Stimulated activated CD4-positive, alpha-beta T cell treated with anti-CD3 and anti-CD28 coated beads, Interleukin-1b, Interleukin-23, amount 100 ng/mL, for 1 hour (primary cell): Measurements from ENCODE around the gene RPTOR.

Source experiments
- DNase-seq, 2 donors: peaks; one replicate each; pipeline ENCODE4 v3.0.0-alpha.2; 2020; ENCODE audit warnings: low read depth in 2 of 2

Gene RPTOR

DNA sequence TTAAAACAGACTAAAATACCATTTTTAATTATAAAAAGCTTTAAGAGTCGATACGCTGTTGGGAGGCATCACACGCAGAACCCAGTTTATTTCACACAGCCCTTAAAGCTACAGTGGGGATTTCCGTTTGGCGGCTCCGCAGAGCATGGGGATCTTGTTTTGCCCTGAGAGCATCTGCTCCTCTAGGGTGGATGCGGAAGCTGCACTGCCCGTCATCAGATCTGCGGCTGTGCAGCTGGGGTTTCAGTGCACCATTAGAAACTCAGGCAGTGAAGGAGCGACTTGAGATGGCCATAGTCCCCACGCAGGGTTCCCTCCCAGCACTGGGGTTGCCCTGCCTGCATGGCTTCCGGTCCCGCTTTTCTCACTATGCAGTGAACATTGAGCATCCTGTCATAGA lies 384.8 kb downstream of the RPTOR start:
- DNase-seq = no peak

GRCh38 chr17:80930335-80931279 lies 386.0 kb downstream of the RPTOR start:
- DNase-seq = no peak

DNA sequence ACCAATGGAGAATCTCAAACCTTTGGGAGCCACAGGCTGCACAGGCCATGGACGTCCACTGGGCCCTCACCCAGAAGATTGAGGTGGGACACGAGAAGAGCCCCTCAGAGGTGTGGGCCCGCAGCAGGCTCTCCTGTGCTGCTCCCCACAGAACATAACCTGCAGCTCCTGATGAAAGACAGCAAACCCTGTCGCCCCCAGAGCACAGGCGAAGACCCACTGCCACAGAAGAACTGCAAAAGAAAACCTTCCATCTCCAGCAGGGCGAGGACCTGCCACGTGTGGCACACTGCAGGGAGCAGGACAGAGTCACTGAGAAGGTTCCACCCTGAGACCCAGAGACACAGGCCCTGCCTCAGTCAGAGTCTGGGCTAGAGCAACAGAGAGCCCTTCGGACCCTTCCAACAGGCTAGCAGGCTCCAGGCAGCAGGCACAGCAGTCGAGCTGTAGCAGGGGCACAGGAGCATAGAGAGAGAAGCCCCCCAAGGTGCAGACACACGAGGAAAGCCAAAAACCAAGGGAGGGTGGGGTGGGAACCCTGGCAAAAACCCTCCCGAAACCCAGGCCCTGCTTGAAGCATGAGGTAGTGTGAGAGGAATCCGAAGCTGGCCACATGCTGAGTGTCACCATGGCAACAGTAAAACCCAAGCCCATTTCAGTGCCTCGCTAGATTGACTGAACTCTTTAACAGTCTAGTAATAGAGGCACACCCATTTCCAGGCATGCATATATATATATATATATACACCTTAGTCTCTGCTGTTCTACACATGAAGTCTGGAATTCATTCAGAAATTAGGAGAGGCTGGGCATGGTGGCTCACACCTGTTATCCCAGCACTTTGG lies 387.0 kb downstream of the RPTOR start:
- DNase-seq = no peak

- DNase-seq = no peak
Observed at GRCh38 chr17:80935526-80935925, 390.9 kb downstream of the RPTOR start.

GRCh38 chr17:80936218-80936617 lies 391.6 kb downstream of the RPTOR start:
- DNase-seq = no peak

DNA sequence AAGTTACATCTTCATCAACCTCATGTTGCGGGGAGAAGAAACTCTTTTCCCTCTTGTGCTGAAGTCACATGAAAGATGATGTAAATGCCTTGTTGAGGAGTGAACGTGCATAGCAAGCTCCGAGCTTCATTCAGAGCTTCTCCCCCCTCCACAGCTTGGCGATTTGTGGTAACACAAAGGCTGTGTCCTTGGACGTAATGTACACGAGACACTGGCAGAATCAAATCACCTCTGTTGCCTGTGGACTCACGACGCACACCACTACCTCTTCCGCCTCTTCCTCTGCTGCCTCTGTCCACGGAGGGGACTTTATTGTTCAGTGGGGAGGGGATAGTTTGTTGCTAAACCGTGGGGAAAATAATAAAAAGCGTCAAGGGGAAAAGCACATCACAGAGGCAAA lies 392.1 kb downstream of the RPTOR start:
- DNase-seq = no peak

DNA sequence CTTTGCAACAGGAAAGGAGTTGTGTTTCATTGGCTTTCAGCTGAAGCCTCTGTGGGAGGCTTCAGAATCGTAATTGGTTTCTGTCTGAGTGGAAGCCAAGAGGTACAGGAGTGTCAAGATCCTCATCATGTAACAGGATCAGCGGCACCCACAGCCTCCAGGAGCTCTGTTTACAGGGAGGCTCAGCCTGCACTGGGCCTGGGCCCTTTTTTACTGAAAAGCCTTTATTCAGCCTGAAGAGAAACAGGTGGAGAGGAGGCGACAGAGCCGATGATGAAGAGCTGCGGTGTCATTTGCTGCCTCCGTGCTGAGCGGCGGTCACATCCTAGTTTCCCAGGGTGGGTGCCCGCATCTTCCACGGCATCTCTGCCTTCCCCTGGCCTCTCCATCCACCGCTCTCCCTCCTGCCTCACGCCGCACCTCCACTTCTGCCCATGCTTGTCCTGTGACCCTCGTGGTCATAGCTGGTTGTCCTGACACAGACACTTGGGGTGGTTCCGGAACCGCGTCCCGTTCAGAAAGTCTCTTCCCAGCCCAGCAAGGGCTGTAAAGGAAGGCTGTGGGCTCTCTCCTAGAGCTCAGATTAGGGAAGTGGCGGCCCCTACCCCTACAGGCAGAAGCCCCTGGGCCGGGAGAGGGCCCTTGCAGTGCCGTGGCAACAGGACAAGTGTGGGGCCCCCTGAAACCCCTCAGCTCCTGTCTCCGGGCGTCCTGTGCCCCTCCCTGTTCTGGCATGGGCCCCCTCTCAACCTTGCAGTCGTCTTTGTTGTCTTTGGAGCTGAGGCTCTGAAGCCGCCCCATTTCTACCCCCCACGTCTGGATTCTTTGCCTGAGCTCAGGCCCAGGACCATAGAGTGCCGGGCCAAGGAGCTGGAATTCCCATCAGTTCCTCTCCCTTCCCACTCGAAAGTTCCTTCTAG lies 393.1 kb downstream of the RPTOR start:
- DNase-seq = no peak

DNA sequence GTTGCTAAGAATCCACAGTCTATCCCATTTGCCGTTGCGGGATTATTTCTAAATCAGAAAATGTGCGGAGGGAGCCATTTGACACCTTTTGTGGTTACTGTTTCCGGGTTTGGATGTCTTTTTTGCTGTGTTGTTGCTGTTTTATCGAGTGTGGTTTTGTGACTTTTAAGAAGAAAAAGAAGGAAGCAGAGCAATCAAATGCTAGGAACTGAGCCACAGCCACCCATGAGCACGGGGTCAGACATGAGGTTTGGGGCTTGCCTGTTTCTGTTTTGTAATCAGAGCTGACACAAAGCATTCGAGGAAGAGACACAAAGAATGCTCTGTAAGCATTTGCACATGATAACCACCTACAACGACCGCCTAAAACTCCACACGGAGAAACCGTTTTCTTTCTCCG lies 393.9 kb downstream of the RPTOR start:
- DNase-seq = no peak

GRCh38 chr17:80939151-80940145 lies 394.8 kb downstream of the RPTOR start:
- DNase-seq = no peak

- DNase-seq = no peak
Observed at GRCh38 chr17:80940171-80941123, 395.8 kb downstream of the RPTOR start.

DNA sequence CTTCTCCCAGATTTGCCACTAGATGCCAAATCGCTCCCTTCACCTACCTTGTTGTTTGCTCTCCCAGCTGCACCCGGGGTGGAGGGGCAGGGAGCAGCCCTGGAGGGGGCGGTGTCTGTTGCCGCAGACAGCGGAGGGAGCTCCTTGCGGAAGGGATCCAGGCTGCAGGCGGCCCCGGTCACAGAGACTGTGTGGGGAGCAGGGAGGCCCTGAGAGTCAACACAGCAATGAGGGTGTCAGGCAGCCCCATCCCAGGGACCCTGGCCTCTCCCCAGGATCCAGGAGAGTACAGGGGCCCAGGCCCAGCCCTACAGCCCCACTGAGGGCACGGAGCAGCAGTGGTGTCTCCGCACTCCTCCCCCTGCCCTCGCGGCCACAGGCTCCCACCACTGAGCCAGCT lies 396.5 kb downstream of the RPTOR start:
- no peak for DNase-seq

DNA sequence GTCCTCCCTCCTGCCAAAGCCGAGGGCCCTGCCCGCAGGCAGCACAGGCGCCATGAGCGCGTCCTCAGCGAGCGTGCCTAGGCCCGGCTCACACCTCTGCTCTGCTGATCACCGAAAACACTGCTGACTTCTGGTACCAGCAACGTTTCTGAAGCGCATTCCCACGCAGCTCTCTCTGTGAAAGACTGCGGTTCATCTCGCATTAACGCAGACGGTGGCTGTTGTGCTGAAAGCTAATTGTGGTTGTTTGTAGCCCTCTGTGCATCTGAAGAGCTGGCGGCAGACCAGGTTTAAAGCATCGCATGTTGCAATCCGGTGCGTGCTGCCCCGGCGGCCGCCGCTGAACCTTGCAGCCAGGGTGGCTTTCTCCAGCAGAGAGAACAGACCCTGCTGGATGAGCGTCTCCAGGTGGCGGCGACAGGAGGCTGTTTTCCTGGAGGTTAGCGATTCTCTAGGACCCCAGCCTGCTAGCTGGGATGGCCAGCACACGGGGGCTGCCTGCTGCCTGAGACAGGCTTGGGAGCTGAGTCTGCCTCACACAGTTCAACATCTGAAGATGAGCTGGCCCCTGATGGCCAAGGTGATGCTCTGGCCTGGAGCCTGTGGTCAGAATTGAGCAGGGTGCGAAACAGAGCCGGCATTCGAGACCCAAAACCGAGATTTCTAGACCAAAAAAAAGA lies 397.2 kb downstream of the RPTOR start:
- DNase-seq = no peak

DNA sequence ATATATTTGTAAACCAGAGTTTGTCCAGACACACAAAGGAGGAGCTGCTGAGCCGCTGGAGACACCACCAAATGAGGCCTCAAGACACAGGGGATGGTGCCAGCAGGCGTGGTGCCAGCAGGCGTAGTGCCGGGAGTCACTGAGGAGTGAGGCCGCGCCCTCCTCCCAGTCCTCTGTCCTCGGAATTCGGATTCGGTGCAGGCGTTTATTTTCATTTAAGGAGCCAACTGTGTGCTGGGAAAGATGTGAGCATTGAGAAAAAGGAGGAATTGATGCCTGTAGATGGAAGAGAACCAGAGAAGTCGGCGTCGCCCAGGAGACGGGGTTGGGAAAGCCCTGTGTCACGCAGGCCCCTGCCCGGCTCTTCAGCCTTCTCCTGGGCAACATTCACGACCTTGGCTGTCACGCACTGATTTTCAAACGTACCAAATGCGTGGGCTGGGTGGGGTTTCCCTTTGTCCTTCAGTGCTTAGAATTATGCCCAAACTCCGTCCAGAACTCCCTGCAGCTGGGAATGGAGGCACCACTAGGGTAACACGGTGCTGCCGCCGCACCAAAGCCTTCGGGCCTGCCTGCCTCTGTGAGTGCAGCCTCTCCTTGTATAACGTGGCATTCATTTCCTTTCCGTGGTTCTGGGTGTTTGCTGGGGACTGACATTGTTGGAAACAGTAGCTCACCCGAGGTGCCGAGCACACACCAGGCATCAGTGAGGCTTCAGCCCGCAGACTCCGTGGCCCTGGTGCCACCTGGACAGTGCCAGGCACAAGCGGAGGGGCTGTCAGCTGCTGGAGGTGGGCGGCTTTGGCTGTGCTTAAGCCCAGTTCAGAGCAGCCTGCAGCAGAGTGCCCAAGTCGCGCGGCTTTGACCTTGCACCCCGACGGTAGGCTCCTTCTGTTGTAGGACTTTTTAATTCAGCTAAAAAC lies 398.0 kb downstream of the RPTOR start:
- no peak for DNase-seq

DNA sequence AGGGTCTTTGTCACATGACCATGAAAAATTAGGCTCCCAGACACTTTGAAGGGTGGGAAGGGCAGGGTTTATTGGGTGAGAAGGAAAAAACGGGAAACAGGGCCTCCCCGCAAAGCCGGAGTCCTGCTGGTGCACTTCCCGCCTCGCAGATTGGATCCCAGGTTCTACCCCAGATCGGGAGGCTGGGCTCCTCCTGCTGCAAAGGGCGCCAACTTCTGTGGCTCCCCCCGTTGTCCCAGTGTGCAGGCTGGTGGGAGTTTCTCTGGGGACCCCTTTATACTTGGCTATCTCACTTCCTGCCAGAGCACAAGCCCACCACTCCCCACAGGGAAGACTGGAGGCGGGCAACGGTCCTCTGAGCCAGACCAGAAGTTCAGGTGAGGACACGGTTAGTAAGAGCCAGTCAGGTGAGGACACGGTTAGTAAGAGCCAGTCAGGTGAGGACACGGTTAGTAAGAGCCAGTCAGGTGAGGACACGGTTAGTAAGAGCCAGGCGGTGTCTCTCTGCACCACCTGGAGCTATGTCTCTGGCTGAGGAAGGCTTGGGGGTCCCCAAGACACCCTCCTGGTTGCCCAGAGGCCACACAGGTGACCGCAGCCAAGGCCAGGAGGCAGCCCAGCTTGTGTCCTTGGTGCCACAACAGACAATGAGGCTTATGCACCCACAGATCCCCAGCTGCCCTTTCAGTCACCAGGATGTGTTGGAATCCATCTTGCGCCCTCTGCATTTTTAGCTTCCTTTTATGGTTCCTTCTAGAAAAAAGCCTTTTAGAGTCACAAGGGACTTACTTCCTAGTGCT lies 398.9 kb downstream of the RPTOR start:
- DNase-seq = no peak

DNA sequence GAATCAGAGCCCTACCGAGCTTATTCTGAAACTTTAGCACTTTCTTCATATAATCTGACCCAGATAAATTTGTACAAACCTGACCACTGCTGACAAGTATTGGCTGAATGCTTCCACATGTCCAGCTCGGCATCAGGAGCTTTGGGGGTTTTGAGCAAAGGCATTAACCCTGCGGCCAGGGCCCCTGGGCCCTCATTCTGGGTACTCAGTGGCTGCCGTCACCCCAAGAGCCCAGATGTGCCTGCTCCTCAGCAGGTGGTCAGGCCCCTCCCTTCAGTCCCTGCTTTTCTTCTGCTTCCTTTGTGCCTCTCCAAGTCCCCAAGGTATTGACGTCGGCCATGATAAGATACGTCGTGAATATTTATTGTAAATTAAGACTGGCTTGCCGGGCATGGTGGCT lies 399.7 kb downstream of the RPTOR start:
- DNase-seq = no peak

GRCh38 chr17:80945736-80946135 lies 401.1 kb downstream of the RPTOR start:
- DNase-seq = no peak

DNA sequence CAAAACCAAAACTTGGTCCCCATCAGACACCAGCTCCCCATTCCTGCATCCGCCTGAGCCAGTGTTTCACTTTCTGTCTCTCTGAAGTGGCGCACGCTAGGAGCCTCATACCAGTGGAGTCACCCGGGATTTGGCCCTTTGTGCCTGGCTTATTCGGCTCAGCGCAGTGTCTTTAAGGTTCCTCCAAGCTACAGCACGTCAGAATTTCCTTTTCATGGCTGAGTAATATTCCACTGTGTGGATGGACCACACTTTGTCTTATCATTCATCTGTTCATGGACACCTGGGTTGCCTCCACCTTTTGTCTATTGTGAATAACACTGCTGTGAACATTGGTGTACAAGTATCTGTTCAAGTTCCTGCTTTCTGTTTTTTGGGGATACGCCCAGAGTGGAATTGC lies 401.8 kb downstream of the RPTOR start:
- DNase-seq = no peak
